Measurements from ENCODE around the gene ADGRL2.

DNA sequence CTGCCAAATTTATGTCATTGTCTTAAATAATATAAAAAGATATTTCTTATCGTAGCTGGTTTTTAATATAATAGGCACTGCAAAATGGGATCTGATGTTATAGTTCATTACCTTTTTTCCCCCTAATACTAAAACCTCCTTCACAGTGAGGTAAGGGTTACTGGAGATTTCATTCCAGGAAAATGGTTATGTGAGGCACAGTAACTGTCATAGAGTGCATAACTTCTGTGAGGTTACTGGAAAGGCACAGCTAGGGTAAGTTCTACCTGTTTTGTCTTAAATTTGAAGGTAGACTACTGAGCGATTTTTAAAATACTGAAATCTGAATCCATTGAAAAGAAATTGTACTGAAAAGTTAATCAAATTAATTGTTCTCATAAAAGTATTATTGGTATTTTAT is 13.0 kb downstream of the ADGRL2 start:
- no peak for TF ChIP-seq EZH2 (IDR thresholded peaks at IDR 0.05)
- TF ChIP-seq, protein P1, sequence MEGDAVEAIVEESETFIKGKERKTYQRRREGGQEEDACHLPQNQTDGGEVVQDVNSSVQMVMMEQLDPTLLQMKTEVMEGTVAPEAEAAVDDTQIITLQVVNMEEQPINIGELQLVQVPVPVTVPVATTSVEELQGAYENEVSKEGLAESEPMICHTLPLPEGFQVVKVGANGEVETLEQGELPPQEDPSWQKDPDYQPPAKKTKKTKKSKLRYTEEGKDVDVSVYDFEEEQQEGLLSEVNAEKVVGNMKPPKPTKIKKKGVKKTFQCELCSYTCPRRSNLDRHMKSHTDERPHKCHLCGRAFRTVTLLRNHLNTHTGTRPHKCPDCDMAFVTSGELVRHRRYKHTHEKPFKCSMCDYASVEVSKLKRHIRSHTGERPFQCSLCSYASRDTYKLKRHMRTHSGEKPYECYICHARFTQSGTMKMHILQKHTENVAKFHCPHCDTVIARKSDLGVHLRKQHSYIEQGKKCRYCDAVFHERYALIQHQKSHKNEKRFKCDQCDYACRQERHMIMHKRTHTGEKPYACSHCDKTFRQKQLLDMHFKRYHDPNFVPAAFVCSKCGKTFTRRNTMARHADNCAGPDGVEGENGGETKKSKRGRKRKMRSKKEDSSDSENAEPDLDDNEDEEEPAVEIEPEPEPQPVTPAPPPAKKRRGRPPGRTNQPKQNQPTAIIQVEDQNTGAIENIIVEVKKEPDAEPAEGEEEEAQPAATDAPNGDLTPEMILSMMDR (IDR thresholded peaks at IDR 0.05) = no peak
- no peak for TF ChIP-seq EZH2phosphoT487 (IDR thresholded peaks at IDR 0.05)

All from neural progenitor cell (in vitro differentiated cells).